HCT116 (cell line): ENCODE measurements around the gene EDN2. TPM values are rescaled to one million over a fixed set of nuclear protein-coding genes. Genes with fewer than 3 reads are reported as not detected.

Experiments used
- ATAC-seq: fragments of 200-7000 bp; cut with Tn5 transposase; 2 replicates; pipeline ENCODE4 v1.9.1; 2020; ENCODE audit warnings: mild to moderate bottlenecking, moderate library complexity
- BruUV-seq: library from RNA; stranded (reverse); fragments of 400-500 nt; replicated peaks from 2 replicates; lab custom pipeline; 2021; lab: Mats Ljungman, UMichigan
- CTCF ChIA-PET: fragments of 300-600 bp; sonication (Branson Sonifier 250); formaldehyde crosslinking; loops from one replicate; lab custom pipeline; 2021; ENCODE audit warnings: antibody characterized with exemption; lab: Charles Lee
- POLR2A ChIA-PET: fragments of 300-600, 350-600 bp; sonication (Branson Sonifier 250); formaldehyde crosslinking; loops from one replicate; lab custom pipeline; 2021; ENCODE audit warnings: antibody characterized with exemption; lab: Charles Lee
- RAD21 ChIA-PET, 2 experiments: fragments of 300-600 bp; sonication (Branson Sonifier 250); formaldehyde crosslinking; loops; one replicate each; lab custom pipeline; 2023; ENCODE audit warnings: low total read pairs in 2 of 2; ENCODE audit not compliant: uncharacterized antibody in 2 of 2, unreplicated experiment in 2 of 2, low non-redundant PET in 1 of 2; lab: Charles Lee
- DNase-seq: peaks from one replicate; pipeline ENCODE4 v3.0.0-alpha.2; 2010; ENCODE audit warnings: low read depth, low spot score
- H2AFZ ChIP-seq: fragments of 200-600 bp; shearing (Covaris generic), sonication (generic); 2 replicates; pipeline ENCODE4 v1.6.1; 2017; ENCODE audit warnings: low read depth, mixed run types, mixed read lengths, antibody characterized with exemption, low read length; ENCODE audit not compliant: poor library complexity, severe bottlenecking
- H3K27ac ChIP-seq: 2 replicates; pipeline ENCODE4 v1.5.1; 2012; ENCODE audit warnings: low read depth, low read length
- H3K27me3 ChIP-seq: fragments of 200-600 bp; sonication (generic); 2 replicates; pipeline ENCODE4 v1.6.1; 2016; ENCODE audit warnings: mixed run types, low read length, mixed read lengths; ENCODE audit not compliant: insufficient read depth
- H3K36me3 ChIP-seq, 2 experiments: fragments of 200-500 bp in 1 of 2; fragments of 200-600 bp in 1 of 2; sonication (Bioruptor generic) in 1 of 2; sonication (generic) in 1 of 2; 2 replicates each; pipeline versions ENCODE4 v1.5.1 to v1.6.1; 2014 to 2016; ENCODE audit warnings: low read length in 2 of 2, inconsistent platforms in 1 of 2, mixed read lengths in 1 of 2, mixed run types in 1 of 2; ENCODE audit not compliant: insufficient read depth in 2 of 2, control insufficient read depth in 1 of 2
- H3K4me1 ChIP-seq, 2 experiments: fragments of 200-600 bp in 1 of 2; sonication (generic) in 1 of 2; 2 replicates each; pipeline versions ENCODE4 v1.5.1 to v1.6.1; 2012 to 2017; ENCODE audit warnings: low read length in 2 of 2, inconsistent platforms in 1 of 2, mild to moderate bottlenecking in 1 of 2, mixed read lengths in 1 of 2, mixed run types in 1 of 2, moderate library complexity in 1 of 2; ENCODE audit not compliant: insufficient read depth in 2 of 2, control insufficient read depth in 1 of 2
- H3K4me2 ChIP-seq: fragments of 200-600 bp; sonication (generic); 2 replicates; pipeline ENCODE4 v1.6.1; 2017; ENCODE audit warnings: mixed run types, low read length, mixed read lengths
- H3K4me3 ChIP-seq, 2 experiments: fragments of 200-600 bp in 1 of 2; sonication (generic) in 1 of 2; replicated peaks in 1 of 2; 2 replicates each; pipeline ENCODE4 v1.5.1; 2011 to 2016; ENCODE audit warnings: low read length in 2 of 2, control low read depth in 1 of 2, low read depth in 1 of 2, mild to moderate bottlenecking in 1 of 2, mixed read lengths in 1 of 2, mixed run types in 1 of 2
- H3K79me2 ChIP-seq: fragments of 200-600 bp; sonication (generic); 2 replicates; pipeline ENCODE4 v1.6.1; 2017; ENCODE audit warnings: mild to moderate bottlenecking, mixed run types, low read length, moderate library complexity, mixed read lengths; ENCODE audit not compliant: insufficient read depth
- H3K9ac ChIP-seq: fragments of 200-600 bp; sonication (generic); 2 replicates; pipeline ENCODE4 v1.6.1; 2016; ENCODE audit warnings: low read length, mixed read lengths
- H3K9me2 ChIP-seq: fragments of 200-600 bp; sonication (generic), shearing (Covaris generic); 2 replicates; pipeline ENCODE4 v1.6.1; 2017; ENCODE audit warnings: mixed run types, mild to moderate bottlenecking, moderate library complexity; ENCODE audit not compliant: insufficient read depth
- H3K9me3 ChIP-seq, 2 experiments: fragments of 200-500 bp in 1 of 2; fragments of 200-600 bp in 1 of 2; sonication (Bioruptor generic) in 1 of 2; sonication (generic) in 1 of 2; 2 replicates each; pipeline ENCODE4 v1.6.1; 2014 to 2017; ENCODE audit warnings: low read length in 2 of 2, mixed read lengths in 2 of 2, inconsistent platforms in 1 of 2, low read depth in 1 of 2, mild to moderate bottlenecking in 1 of 2, mixed run types in 1 of 2, moderate library complexity in 1 of 2; ENCODE audit not compliant: control insufficient read depth in 1 of 2, insufficient read depth in 1 of 2
- H4K20me1 ChIP-seq: fragments of 200-600 bp; sonication (generic), shearing (Covaris generic); 2 replicates; pipeline ENCODE4 v1.6.1; 2017; ENCODE audit warnings: mixed run types, mild to moderate bottlenecking, moderate library complexity; ENCODE audit not compliant: insufficient read depth
- CBX3 ChIP-seq: IDR thresholded peaks from 2 replicates; pipeline ENCODE4 v1.6.1; 2012; ENCODE audit warnings: low read depth
- CEBPB ChIP-seq: IDR thresholded peaks from 2 replicates; pipeline ENCODE4 v1.6.1; 2012; ENCODE audit warnings: low read depth
- CTCF ChIP-seq, 3 experiments: fragments of 200-600 bp in 1 of 3; sonication (generic) in 1 of 3; IDR thresholded peaks in 2 of 3; conservative IDR thresholded peaks in 1 of 3; 2 replicates each; pipeline ENCODE4 v1.5.1; 2012 to 2017; ENCODE audit warnings: low read depth in 2 of 3, low read length in 2 of 3, antibody characterized with exemption in 1 of 3, borderline replicate concordance in 1 of 3, control low read depth in 1 of 3, mild to moderate bottlenecking in 1 of 3, mixed read lengths in 1 of 3, mixed run types in 1 of 3, moderate library complexity in 1 of 3; ENCODE audit not compliant: insufficient read depth in 1 of 3
- EGR1 ChIP-seq: IDR thresholded peaks from 2 replicates; pipeline ENCODE4 v1.6.1; 2012; ENCODE audit warnings: low read depth
- EZH2 ChIP-seq: fragments of 200-600 bp; sonication (generic); IDR thresholded peaks from 2 replicates; pipeline ENCODE4 v1.6.1; 2017; ENCODE audit warnings: antibody characterized with exemption, mixed run types
- EZH2phosphoT487 ChIP-seq: fragments of 200-600 bp; IDR thresholded peaks from 2 replicates; pipeline ENCODE4 v1.6.1; 2018; ENCODE audit warnings: antibody characterized with exemption, borderline replicate concordance
- FOSL1 ChIP-seq: IDR thresholded peaks from 2 replicates; pipeline ENCODE4 v1.6.1; 2012; ENCODE audit warnings: low read depth
- JUND ChIP-seq: IDR thresholded peaks from 2 replicates; pipeline ENCODE4 v1.6.1; 2012
- MAX ChIP-seq: IDR thresholded peaks from 2 replicates; pipeline ENCODE4 v1.6.1; 2012
- RAD21 ChIP-seq: IDR thresholded peaks from 2 replicates; pipeline ENCODE4 v1.6.1; 2012; ENCODE audit warnings: low read depth, mild to moderate bottlenecking
- SIN3A ChIP-seq: IDR thresholded peaks from 2 replicates; pipeline ENCODE4 v1.6.1; 2012; ENCODE audit warnings: low read depth
- TCF7L2 ChIP-seq: IDR thresholded peaks from 2 replicates; pipeline ENCODE4 v1.7.0; 2011; ENCODE audit warnings: borderline replicate concordance, inconsistent platforms; ENCODE audit not compliant: insufficient read depth, insufficient read length; ENCODE audit errors: extremely low read depth
- ZBTB33 ChIP-seq: IDR thresholded peaks from 2 replicates; pipeline ENCODE4 v1.6.1; 2011; ENCODE audit warnings: mild to moderate bottlenecking, low read length, moderate library complexity; ENCODE audit not compliant: insufficient replicate concordance; ENCODE audit errors: extremely low read depth
- ZFX ChIP-seq: fragments of 450-650 bp; IDR thresholded peaks from 2 replicates; pipeline ENCODE4 v1.6.1; 2017
- ZNF274 ChIP-seq: fragments of 200-500 bp; sonication (Bioruptor generic); IDR thresholded peaks from 2 replicates; pipeline ENCODE4 v1.6.1; 2014; ENCODE audit warnings: mild to moderate bottlenecking, low read depth, low read length, inconsistent platforms
- intact Hi-C: fragments of 100-400 bp; cut with micrococcal nuclease; formaldehyde crosslinking; loops from 2 replicates; pipeline ENCODE4 v1.10.0; 2022
- total RNA-seq: library from RNA; stranded (reverse); gene quantifications from one replicate; pipeline ENCODE4 v1.2.1, GENCODE V29; 2021; ENCODE audit not compliant: unreplicated experiment
- TF ChIP-seq, protein P1 (sequence below): IDR thresholded peaks from 2 replicates; pipeline ENCODE4 v1.6.1; 2012

Gene EDN2
- total RNA-seq, 1 experiment from 2014 or later: not detected

GRCh38 chr1:41430582-41430981, 53.9 kb downstream of the EDN2 start:
- ChIA-PET RAD21 (no interaction called here), POLR2A (no interaction called here), CTCF (interaction anchor here (1.1 to 2.8 kb wide), 2 partner anchors 10 to 99 kb away, joined by 3 to 6 read pairs; no protein-coding TSS in a partner anchor)
- Histone ChIP-seq H3K4me3 (no peak overlapping the region), H4K20me1 (no peaks in the 10 kb centered on the region), H3K27ac (no peak overlapping the region), H3K4me2 (no peak overlapping the region), H3K9ac (no peak overlapping the region), H3K9me2 (no peaks in the 10 kb centered on the region), H3K27me3 (no peaks in the 10 kb centered on the region; the same call in 1 of the 2 replicates), H3K79me2 (no peaks in the 10 kb centered on the region), H3K4me1 (peaks cover 14 to 20% of the 10 kb centered on the region in 2 experiments), H2AFZ (no peak overlapping the region), H3K36me3 (no peaks in the 10 kb centered on the region), H3K9me3 (no peaks in the 10 kb centered on the region)
- BruUV-seq: no TSS peak
- DNase-seq: no peak
- no peak for TF ChIP-seq MAX
- TF ChIP-seq CEBPB: no peak
- no peak for TF ChIP-seq JUND
- TF ChIP-seq CTCF (IDR thresholded peaks at IDR 0.05 in 2 of 3, conservative IDR thresholded peaks at IDR 0.05 in 1 of 3; ENCODE audit: borderline replicate concordance in 1 of 3, insufficient read depth in 1 of 3, low read depth in 2 of 3, low read length in 2 of 3): no peak
- no peak for TF ChIP-seq CBX3
- TF ChIP-seq, protein P1, sequence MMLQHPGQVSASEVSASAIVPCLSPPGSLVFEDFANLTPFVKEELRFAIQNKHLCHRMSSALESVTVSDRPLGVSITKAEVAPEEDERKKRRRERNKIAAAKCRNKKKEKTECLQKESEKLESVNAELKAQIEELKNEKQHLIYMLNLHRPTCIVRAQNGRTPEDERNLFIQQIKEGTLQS: no peak
- no peak for TF ChIP-seq ZBTB33
- TF ChIP-seq TCF7L2: no peak
- TF ChIP-seq ZNF274: no peak
- no peak for TF ChIP-seq ZFX
- TF ChIP-seq FOSL1: no peak
- no peak for TF ChIP-seq EZH2phosphoT487
- no peak for TF ChIP-seq EZH2
- no peak for TF ChIP-seq EGR1
- TF ChIP-seq RAD21: no peak
- no peak for TF ChIP-seq SIN3A
- ATAC-seq: no peak
- intact Hi-C loops: loop anchor here (5.0 kb wide), 1 partner anchor 148 kb away; no protein-coding TSS in a partner anchor
